Ecto neural progenitor cell (in vitro differentiated cells): Measurements from ENCODE around the gene CAST.
A peak's percentile ranks its signal among the peaks of the same experiment; 100 is the strongest.
"Not testable (repeated sequence)": the region's sequence is repeated elsewhere in the genome, so short reads cannot be mapped to it uniquely, and the experiment has no call there.

Experiments
- DNase-seq: peaks from one replicate; pipeline ENCODE4 v3.0.0-alpha.2; 2018; ENCODE audit warnings: low spot score

Gene CAST

DNA sequence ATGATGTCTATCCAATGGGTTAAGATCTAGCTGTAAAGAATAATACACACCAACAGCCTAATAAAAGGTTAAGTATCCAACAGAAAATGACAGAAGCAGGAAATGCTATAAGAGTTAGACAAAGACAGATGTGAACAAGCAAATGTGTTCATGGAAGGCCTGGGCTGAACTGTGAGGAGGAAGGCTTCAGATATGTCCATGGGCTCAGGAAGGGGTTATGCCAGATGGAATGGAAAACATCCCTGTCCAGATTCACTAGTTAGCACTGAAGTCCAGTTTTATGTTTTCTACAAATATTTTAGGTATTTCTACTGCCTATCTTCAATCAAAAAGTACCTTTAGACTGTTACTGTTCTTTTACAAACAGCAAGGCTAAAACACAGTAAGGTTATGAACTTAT lies 118.5 kb downstream of the CAST start:
- no peak for DNase-seq

DNA sequence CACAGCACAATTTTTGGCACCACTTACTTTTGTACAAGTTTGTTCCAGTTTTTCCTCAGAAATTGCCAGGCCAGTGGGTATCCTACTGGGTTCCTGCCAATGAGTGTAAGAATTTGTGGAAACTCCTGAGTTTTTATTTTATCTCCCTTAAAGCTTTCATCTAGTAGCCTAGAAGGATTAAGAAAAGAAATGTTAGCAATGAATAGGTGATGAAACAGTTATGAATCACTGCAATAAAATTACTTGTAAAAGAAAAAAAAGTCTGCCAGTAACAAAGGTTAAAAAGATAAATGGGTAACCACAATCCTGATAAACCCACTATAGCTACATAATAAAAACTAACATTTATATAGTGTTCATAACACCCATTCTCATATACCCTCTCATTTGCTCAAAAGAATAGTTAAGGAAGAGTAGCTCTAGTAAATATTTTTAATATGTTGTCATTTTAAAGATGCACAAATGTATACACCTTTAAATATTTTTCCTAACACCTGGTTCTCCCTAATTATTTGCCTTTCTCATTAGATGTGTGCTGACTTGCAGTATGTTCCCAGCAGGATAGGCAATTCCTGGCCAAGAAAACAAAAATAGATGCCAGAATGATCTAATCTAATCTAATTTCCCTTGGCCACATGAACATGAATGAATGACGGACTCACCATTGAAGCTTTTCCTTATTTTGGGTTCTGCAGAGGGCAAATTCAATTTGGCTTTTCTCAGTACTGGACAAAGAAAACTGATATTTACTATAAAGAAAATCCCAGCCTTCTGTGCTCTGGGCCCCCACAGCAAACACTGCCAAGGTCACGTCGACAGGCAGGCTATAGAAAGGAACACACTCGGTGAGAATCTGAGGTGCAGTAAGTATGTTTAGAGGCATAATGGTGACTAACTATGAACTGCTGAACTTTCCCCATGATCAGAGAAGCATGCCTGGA lies 119.1 kb downstream of the CAST start:
- no peak for DNase-seq

DNA sequence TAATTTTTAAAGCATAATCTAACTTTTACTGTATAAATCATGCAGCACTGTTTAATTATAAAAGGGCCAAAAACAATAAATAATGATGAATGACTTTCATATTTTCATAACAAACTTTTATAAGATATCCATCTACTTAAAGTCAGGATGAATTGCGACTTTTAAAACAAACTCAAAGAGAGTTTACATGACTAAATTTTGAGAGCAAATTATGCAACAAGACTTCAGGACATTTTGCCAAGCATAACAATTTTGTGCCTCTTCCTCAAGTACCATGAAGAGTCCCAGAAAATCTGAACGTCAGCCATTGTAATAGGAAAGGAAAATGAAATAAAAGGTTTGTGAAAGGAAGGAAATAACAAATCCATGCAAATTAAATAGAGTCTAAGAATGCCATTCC lies 121.2 kb downstream of the CAST start:
- no peak for DNase-seq

DNA sequence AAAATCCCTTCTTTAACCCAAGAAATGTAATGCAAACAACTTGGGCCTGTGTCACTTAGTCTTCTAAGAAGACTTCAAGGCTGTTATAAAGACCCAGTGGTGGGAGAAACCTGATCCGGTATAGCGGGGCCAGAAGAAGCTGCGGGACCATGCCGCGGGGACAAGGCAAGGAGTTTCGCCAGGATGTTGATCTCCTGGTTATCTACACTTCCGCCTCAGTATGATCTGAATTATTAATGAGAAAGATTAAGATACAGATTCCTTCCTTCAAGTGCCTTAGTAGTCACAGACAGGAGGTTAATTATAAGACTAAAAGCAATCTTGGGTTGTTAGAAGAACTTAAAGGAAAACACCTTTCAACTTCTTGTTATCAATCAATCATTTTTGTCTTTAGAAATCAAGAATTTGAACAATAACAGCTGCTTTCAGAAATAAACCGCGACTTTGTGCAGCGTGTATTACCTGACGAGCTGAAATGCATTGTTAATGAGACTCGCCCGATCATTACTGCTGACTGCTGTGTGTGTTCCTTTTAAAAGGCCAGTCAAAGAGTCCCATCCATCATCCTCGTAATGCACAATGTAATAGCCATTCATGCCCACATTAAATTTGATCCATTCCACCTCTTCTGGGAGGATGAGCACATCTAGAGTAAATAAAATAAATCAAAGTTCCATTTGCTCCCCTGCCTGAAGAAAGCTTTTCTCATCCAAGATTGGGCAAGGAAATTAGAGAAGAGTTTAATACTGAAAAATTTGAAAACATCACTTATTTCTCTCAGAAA lies 123.3 kb downstream of the CAST start:
- no peak for DNase-seq

DNA sequence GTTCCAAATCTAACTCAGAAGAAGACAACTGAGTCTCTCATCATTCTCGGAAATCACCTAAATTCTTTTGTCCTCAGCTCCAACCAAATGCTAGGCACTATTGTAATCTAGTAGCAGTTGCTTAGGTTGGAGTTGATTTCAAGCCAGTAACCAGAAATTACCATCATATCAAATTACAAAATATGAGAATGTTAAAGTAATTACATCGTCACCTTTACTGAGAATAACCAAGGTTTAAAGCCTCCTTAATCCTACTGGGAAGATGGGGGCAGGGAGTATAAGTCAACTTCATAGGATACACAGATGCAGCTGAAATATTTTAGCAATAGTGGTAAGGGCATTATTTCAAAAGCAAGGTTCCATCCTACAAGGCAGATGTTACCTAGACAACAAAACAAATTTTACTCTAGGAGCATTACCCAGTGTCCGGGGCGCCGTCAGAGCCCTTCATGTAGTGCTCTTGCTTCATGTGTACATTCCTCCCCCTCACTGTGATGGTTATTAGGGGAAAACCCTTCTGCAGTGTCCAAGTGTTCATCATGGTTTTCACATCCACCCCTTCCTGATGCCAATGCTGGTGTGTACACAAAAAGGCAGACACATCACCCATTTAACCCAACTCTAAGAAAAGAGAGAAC lies 126.1 kb downstream of the CAST start:
- DNase-seq: no peak

DNA sequence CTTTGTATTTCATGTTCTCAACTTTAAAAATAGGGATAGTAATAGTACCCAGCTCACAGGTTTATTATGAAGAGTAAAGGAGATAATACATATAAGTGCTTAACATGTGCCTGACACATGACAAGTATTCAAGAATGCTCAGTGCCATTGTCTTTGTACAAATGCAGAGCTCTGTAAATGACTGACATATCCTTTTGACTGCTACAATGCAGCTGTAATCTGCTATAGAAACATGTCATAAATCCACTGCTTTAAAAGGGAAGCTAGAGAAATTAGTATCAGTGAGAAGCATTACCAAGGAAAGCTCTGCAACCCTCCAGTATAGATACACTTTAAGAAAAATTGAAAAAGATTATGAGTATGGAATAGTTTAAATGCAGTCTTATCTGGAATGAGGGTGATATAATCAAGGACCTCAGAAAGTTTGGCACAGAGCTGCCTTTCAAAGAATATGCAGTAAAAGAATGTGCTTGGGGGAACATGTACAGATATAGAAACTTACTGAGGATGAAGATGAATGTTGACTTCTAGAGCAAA lies 127.7 kb downstream of the CAST start:
- DNase-seq: no peak

DNA sequence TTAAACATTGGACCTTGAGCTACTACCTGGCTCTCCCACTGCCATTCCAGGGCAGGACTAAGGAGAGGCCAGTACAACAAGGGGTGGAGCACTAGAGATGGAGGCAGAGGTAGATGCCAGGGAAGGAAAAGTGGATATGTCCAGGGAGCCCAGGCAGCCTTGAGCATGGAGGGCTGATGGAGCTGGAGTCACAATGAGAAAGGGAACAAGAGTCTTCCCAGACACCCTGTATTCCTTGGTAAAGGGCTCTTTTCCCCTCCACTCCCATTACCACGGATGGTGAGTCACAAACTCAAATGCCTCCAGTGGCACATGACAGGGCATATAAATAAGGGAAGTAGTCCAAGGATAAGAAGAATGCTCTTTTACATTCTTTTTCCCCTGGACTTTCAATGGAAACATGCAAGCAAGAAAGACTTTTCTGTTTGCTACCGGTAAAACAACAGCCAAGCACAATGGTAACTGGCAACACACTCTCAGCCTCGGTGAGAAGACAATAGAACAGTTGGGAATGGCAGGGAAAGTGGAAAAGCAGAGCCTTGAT lies 128.9 kb downstream of the CAST start:
- DNase-seq: no peak

DNA sequence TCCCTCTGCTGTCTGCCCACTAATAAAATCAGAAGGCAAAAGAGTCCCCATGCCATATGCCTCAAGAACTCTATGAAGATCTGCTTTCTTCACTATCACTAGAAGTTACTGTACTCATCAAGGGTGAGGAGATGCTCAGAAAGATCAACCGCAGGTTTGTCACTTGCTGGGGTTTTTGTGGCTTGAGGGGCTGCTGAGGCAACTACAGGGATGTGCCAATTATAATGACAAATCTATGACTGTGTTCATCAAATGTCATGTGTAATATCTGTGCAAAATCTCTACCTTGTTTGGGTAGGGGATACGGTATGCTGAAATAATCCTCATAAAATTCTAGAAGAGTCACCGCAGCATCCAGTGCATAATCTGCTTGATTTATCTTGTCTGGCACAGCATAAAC lies 132.6 kb downstream of the CAST start:
- DNase-seq: no peak

DNA sequence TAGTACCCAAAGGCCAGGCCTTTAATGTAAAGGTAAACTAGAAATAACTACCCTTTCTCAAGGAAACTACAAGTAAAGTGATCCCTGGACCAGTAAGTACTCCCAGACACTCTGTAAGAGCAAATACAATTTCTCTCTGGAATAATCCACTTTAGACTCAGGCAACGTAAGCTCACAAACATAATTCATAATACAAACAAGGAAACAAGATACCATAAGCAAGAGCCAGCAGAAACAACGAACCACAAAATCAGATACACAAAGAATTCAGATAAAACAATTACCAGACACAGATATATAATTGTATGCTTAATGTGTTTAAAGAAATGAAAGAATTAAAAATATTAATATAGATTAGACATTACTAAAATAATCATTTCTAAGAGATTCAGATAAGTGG lies 133.4 kb downstream of the CAST start:
- DNase-seq: no peak

DNA sequence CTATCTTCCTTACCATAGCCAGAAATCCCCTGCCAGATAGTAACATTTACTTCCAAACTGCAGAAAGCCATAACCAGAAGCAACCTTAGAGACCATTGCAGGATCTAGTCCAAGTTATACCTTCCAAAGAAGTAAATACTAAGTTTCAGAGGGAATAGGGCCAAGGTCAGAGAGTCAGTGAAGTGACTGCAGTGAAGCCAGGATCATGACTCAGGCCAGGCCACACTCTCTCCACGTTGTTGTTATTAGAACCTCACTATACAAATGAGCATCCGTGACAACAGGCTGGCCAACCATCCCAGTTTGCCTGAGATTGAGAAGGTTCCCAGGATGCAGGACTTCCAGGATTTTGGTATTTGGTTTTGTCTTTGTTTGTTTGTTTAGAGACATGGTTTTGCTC lies 134.3 kb downstream of the CAST start:
- no peak for DNase-seq

DNA sequence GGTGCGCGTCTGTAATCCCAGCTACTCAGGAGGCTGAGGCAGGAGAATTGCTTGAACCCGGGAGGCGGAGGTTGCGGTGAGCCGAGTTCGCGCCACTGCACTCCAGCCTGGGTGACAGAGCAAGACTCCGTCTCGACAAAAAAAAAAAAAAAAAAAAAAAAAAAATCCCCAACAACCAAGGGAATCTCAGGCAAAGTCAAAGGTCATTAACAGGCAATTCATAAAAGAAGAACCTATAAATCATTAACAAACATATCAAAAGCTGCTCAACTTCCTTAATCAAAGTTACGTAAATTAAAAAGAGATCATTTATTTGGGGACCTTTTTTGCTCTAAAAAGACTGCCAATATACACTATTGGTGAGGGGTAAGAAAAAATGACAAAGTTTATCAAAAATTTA lies 139.5 kb downstream of the CAST start:
- DNase-seq: not testable (repeated sequence)

DNA sequence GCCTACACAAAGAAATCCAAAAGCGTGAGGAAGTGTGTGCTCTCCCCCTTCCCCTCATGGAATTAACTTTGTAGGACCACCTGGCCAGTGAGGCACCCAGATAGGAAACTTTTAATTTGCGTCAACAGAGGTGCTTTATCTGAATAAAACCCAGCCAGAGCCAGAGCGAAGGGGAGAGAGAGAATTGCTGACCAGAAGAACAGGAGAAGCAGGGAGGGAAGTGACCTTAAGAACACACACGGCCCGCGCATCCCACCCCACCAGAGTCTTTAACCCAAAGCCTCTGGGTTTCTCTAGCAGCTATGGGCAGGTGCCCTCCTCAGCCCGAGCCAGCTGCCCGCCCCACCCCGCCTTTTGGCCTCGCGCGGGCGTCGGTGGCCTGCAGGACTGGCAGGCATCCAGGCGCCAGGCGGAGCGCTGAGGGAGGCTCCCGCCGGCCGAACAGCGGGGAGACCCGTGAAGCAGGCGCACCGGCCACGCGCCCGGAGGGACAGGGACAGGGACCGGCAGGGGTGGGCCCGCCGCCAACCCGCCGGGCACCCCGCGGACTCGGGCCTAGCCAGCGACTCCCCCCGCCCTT lies 145.0 kb downstream of the CAST start:
- peak; percentile 79 for DNase-seq

DNA sequence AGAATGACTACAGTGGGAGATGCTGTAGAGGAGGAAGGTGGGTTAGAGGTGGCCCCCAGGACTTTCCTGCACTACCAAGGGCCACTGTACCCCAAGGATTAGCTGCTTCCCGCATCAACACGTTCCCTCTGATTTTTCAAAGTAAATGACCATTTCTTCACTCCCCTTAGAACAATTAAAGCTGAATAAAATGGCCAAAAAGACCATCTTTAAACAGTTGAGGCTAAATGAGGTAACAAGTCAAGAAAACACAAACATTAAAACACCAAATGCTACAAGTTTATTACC lies 146.3 kb downstream of the CAST start:
- DNase-seq: no peak

DNA sequence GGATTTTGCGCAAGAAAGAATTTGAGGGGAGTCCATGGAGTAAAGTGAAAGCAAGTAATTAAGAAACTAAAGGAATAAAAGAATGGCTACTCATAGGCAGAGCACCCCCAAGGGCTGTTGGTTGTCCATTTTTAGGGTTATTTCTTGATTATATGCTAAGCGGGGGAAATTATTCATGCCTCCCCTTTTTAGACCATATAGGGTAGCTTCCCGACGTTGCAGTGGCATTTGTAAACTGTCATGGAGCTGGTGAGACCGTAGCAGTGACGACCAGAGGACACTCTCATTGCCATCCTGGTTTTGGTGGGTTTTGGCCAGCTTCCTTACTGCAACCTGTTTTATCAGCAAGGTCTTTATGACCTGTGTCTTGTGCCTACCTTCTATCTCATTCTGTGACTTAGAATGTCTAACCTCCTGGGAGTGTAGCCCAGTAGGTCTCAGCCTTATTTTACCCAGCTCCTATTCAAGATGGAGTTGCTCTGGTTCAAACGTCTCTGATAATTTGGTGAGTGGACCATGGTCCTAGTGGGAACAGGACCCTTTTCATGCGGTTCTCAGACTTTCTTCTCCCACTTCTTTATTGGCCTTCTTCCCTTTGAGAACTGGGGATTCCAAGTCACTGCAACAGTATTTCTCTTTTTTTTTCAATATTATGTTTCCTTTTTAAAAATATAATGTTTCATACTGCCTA lies 146.8 kb downstream of the CAST start:
- DNase-seq: no peak

DNA sequence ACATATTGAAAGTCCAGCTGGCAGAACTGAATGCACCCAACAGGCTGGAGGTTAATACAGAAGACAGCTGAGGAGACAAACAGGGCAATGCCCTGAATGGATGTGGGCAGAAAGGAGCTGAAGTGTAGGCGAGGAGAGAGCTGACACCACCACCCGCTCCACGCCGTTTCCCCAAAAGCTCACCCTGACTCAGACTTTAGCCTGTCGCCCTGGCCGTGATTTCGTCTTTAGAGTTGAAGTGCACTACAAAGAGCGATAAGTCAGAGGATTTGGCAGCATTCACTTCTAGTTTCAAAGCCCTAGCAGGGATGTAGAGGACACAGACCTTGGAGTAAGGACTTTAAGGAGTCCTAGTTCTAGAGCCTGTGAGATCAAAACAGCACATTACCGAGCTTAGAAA lies 147.7 kb downstream of the CAST start:
- DNase-seq: no peak

DNA sequence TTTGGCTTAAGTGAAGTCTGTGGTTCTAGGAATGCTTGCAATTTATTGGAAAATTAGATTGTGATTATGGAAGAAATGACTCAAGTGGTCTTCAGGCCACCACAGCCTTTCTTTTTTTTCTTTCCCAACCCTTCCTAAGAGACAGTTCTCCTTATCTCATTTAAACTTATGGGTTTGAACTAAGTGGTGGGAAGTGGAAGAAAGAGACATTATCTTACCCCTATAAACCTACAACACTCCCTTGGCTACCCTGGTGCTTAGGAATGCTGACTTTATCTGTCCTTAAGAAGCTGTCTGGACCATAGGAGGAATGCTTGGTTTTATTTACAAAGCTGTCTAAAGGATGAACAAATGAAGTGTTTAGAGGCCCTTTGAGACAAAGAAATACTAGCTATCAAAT lies 150.7 kb downstream of the CAST start:
- DNase-seq: no peak

DNA sequence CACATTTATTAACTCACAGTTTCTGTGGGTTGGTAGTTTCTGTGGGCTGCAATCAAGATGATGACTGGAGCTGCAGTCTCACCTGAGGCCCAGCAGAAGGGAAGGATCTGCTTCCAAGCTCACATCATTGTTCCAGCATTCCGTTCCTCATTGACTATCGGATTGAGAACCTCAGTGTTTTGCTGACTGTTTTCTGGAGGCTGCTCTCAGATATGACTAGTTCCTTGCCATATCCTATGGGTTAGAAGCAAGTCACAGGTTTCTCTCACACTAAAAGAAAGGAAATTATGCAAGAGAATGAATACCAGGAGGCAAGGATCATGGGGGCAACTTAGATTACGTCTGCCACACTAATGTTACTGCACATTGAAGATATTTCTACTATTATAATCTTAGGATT lies 151.9 kb downstream of the CAST start:
- no peak for DNase-seq

DNA sequence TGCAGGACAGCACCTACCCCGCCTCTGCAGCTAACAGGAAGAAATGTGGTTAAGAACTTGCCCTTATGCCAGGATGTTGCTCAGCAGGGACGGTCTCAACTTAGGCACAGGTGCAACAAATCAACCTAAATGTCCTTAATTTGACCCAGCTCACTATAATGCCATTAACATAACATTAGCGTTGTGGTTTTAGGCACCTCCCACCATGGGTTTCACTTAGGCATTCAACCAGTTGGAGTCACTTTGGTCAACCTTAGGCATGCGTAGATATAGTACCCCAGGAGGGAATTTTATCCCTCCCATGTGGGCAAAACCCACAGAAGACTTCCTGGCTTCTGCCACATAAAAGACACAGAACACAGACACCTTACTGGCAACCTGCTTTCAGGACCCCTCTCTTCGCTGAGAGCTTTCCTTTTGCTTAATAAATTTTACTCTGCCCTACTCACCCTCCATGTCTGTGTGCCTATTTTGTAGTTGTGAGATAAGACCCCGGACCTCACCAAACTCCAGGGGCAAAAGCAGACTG lies 154.3 kb downstream of the CAST start:
- no peak for DNase-seq

DNA sequence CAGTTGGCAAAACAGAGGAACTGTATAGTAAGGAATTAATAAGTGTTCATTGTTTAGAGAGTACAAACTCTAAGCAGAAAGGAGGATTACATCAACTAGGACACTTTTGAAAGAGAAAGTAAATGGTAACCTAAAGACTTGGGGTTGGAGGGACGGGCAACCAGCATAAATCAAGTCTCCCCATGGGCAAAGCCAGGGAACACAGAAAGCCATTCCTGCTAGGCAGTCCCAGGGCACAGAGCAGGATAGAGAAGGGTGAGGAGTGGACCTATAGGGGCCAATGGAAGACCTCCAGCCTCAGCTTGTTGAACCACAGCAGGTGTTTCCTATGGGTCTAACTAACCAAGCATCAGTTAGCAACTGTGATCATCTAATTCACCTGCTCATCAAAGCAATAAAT lies 154.8 kb downstream of the CAST start:
- no peak for DNase-seq

DNA sequence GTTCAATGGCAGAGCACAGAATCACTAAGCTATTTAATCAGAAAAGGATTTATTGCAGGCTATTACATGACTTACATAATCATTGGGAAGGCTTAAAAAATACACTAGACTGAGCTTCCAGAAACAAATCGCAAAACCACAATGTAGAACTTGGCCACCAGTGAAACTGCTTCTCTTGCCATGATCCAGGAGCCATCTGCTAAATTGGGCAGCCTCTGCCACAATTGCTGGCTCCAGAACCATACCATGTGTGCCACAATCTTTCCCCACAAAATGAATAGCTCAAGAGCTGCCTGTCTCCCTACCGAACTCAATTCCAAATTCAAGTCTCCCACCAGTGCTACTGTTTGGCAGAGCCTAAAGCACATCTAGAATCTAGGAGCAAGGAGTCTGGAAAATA lies 155.3 kb downstream of the CAST start:
- no peak for DNase-seq

DNA sequence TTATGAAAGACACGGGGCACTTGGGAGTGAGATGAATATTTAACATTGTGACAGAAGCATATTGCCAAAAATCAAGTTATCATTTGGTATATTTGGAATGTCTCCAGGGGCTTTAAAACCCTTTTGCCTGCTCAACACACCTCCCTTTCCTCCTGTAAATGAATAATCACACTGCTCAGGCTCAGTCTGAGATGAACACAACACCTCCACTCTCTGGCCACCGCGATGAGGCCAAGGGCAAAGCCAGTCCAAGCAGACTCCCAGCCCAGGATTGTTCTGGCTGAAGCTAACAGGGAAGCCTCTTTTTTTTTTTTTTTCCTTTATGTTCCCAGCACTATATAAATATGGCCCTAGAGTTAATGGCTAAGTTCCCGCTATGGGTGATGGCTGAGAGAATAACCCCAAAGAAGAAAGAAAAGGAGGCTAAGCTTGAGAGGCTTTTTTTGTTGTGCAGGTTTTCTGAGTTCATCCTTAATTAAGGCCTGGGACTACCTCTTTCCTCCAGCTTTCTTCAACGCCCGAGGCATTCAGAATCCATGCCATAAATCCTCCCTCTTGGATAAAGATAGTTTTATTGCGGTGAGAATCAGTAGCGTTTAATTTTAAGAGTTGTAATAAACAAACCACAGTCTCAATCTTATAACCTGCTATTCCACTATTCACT lies 156.1 kb downstream of the CAST start:
- no peak for DNase-seq
